ENCODE data around the gene ARAP3.

Gene ARAP3

DNA sequence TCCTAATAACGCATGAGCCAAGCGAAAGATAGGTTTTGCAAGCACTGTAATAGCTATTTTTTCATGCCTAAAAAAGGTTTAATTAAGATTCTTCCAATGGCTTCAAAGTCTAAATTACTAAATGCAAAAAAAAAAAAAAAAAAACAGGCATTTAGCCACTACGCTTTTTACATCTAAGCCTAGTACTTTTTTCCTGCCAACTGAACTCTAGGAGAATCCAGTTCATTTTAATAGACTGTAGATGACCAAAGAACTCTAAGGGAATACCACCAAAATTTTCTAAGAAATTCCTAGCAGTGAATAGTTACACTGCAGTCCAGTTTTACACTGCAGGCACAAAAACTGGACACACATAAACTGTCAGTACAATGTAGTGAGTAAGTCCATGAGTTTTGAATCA is 73.0 kb downstream of the ARAP3 start:
- H3K27me3 ChIP-seq (ENCODE audit: control insufficient read depth in 2 of 2, insufficient read depth in 2 of 2, low read length in 2 of 2): no peaks in the 10 kb centered on the region
- no peaks in the 10 kb centered on the region for H3K9me3 ChIP-seq (ENCODE audit: control insufficient read depth in 2 of 2, low read length in 2 of 2)
- H3K4me3 ChIP-seq (ENCODE audit: low read length in 2 of 2): no peak overlapping the region
- no peak overlapping the region for H3K27ac ChIP-seq (ENCODE audit: low read depth in 2 of 2, low read length in 2 of 2)
- no peaks in the 10 kb centered on the region for H3K36me3 ChIP-seq (ENCODE audit: control insufficient read depth in 2 of 2, insufficient read depth in 2 of 2, low read length in 2 of 2)
- H3K4me1 ChIP-seq (ENCODE audit: control insufficient read depth in 2 of 2, insufficient read depth in 2 of 2, low read length in 2 of 2): peaks cover 9 to 14% of the 10 kb centered on the region in 2 donors
- H3K9ac ChIP-seq (ENCODE audit: low read depth in 1 of 2, low read length in 2 of 2): no peak overlapping the region

DNA sequence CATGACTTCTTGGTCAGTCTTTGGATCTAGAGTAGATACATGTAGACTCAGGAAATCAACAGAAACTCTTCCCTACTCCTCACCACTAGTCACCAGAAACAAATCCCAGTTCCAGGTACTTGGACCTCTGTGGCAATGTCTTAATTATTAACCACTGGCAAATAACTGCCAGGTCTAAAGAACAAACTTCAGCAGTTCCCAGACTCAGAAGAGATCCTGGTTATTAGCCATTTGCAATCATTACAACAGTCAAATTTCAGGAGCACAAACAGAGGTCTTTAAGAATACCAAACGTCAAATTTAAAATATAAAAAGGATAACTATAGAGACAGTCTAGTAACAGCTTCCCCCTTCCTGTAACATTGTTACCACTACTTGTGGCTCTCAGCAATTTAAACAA is 73.5 kb downstream of the ARAP3 start:
- Histone ChIP-seq H3K36me3 (ENCODE audit: control insufficient read depth in 2 of 2, insufficient read depth in 2 of 2, low read length in 2 of 2) (no peaks in the 10 kb centered on the region), H3K27ac (ENCODE audit: low read depth in 2 of 2, low read length in 2 of 2) (no peak overlapping the region), H3K9ac (ENCODE audit: low read depth in 1 of 2, low read length in 2 of 2) (no peak overlapping the region), H3K27me3 (ENCODE audit: control insufficient read depth in 2 of 2, insufficient read depth in 2 of 2, low read length in 2 of 2) (no peaks in the 10 kb centered on the region), H3K4me1 (ENCODE audit: control insufficient read depth in 2 of 2, insufficient read depth in 2 of 2, low read length in 2 of 2) (peaks cover 14 to 19% of the 10 kb centered on the region in 2 donors), H3K9me3 (ENCODE audit: control insufficient read depth in 2 of 2, low read length in 2 of 2) (no peaks in the 10 kb centered on the region), H3K4me3 (ENCODE audit: low read length in 2 of 2) (no peak overlapping the region)

DNA sequence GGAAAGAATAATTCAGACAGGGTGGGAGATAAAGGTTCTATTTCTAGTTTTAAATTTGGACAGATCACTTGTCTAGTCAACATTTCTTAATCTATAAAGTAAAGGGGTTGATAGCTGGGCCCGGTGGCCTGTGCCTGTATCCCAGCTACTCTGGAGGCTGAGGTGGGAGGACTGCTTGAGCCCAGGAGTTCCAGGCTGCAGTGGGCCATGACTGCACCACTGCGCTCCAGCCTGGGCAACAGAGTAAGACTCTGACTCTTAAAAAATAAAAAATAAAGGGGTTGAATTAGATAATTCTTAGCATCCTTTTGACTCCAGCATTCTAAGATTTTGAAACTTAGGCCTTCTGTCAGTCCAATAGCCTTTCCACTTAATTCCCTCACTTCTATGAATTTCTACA is 74.0 kb downstream of the ARAP3 start:
- no peak overlapping the region for H3K9ac ChIP-seq (ENCODE audit: low read depth in 1 of 2, low read length in 2 of 2)
- H3K9me3 ChIP-seq (ENCODE audit: control insufficient read depth in 2 of 2, low read length in 2 of 2): no peaks in the 10 kb centered on the region
- H3K27me3 ChIP-seq (ENCODE audit: control insufficient read depth in 2 of 2, insufficient read depth in 2 of 2, low read length in 2 of 2): no peaks in the 10 kb centered on the region
- peaks cover 12 to 19% of the 10 kb centered on the region in 2 donors for H3K4me1 ChIP-seq (ENCODE audit: control insufficient read depth in 2 of 2, insufficient read depth in 2 of 2, low read length in 2 of 2)
- H3K4me3 ChIP-seq (ENCODE audit: low read length in 2 of 2): no peak overlapping the region
- no peak overlapping the region for H3K27ac ChIP-seq (ENCODE audit: low read depth in 2 of 2, low read length in 2 of 2)
- H3K36me3 ChIP-seq (ENCODE audit: control insufficient read depth in 2 of 2, insufficient read depth in 2 of 2, low read length in 2 of 2): no peaks in the 10 kb centered on the region

DNA sequence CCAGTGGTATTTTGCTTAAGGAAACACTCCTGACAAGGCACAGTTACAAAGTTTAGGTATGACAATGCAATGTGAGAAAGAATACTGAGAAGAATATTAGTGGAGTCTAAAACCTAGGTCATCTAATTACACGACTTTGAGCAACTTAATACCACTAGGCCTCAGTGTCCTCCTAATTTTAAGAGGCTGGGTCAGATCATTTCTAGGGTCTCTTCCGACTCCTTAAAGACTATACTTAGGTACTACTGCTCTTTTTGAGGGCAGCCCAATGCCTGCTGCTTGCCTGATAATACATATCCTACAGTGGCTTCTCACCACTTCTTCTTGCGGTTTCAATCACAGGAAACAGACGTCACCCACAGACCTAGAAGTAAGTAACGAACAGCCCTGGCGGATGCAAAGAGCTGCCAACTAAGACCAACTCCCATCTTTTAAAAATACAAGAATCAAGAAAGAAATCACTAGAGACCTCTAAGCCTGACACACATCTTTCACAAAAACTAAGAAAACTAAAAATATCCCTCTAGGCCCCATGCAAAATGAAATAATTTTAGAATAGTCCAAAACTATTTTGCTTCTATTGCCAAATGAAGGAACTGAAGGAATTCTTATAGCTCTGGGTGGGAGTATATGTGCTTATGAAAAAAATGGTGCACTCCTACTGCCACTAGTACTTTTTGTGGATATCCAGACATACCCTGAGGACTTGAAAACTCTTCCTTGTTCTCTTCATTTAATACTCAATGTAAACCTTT is 76.3 kb downstream of the ARAP3 start:
- no peaks in the 10 kb centered on the region for H3K27me3 ChIP-seq (ENCODE audit: control insufficient read depth in 2 of 2, insufficient read depth in 2 of 2, low read length in 2 of 2)
- peaks cover 12 to 19% of the 10 kb centered on the region in 2 donors for H3K4me1 ChIP-seq (ENCODE audit: control insufficient read depth in 2 of 2, insufficient read depth in 2 of 2, low read length in 2 of 2)
- peak overlapping the region; percentile 19 to 26 for H3K27ac ChIP-seq (ENCODE audit: low read depth in 2 of 2, low read length in 2 of 2)
- no peak overlapping the region for H3K9ac ChIP-seq (ENCODE audit: low read depth in 1 of 2, low read length in 2 of 2)
- no peaks in the 10 kb centered on the region for H3K36me3 ChIP-seq (ENCODE audit: control insufficient read depth in 2 of 2, insufficient read depth in 2 of 2, low read length in 2 of 2)
- H3K4me3 ChIP-seq (ENCODE audit: low read length in 2 of 2): peak overlapping the region in 1 of 2 donors; percentile 9
- no peaks in the 10 kb centered on the region for H3K9me3 ChIP-seq (ENCODE audit: control insufficient read depth in 2 of 2, low read length in 2 of 2)

DNA sequence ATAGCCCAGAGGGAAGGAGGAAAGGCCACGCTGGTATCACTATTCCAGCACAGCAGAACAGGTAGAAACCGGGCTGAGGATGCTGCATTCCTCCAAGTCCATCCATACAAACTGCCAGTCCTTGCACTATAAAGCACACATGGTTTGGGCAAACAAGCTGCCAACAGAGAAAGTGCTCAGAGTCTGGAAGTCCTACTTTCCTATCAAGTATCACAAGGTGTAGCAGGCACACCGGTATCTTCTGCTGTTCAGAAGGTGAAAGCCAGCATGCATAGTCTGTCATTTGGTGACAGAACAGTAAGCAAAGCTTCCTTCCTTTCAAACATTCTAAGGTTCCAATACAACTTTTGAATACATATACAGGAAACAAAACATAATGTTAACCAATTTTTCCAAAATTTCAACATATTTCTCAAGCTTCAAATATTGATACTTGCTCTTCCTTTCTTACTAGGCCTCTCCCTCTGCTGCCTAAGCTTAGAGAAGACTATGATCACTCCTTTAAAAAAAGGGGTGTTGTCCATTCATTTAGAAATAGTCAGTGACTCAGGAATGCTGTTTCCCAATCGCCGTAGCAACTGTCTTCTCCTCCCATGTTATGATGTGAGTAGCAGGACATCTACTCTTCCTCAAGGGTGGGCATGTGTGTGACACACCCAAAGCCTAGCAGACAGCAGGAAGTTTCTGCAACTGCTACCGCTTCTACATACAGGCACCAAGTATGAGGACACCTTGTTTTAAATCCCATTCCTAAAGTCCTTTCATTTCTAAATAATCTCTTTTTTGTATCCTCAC is 77.9 kb downstream of the ARAP3 start:
- Histone ChIP-seq H3K9ac (ENCODE audit: low read depth in 1 of 2, low read length in 2 of 2) (peak overlapping the region; percentile 18 to 28), H3K9me3 (ENCODE audit: control insufficient read depth in 2 of 2, low read length in 2 of 2) (no peaks in the 10 kb centered on the region), H3K27me3 (ENCODE audit: control insufficient read depth in 2 of 2, insufficient read depth in 2 of 2, low read length in 2 of 2) (no peaks in the 10 kb centered on the region), H3K36me3 (ENCODE audit: control insufficient read depth in 2 of 2, insufficient read depth in 2 of 2, low read length in 2 of 2) (no peaks in the 10 kb centered on the region), H3K4me3 (ENCODE audit: low read length in 2 of 2) (peak overlapping the region in 1 of 2 donors; percentile 24), H3K27ac (ENCODE audit: low read depth in 2 of 2, low read length in 2 of 2) (peak overlapping the region; percentile 45 to 70), H3K4me1 (ENCODE audit: control insufficient read depth in 2 of 2, insufficient read depth in 2 of 2, low read length in 2 of 2) (peaks cover 12 to 15% of the 10 kb centered on the region in 2 donors)
